GM12873 (cell line): Measurements from ENCODE around the gene MBOAT2.

Experiments used
- TF ChIP-seq, protein P1 (sequence below): IDR thresholded peaks from 2 replicates; pipeline ENCODE4 v1.5.1; 2012; ENCODE audit warnings: low read depth, mild to moderate bottlenecking, moderate library complexity, low read length, control low read depth; ENCODE audit not compliant: insufficient read depth; ENCODE audit errors: missing control alignments

Gene MBOAT2

DNA sequence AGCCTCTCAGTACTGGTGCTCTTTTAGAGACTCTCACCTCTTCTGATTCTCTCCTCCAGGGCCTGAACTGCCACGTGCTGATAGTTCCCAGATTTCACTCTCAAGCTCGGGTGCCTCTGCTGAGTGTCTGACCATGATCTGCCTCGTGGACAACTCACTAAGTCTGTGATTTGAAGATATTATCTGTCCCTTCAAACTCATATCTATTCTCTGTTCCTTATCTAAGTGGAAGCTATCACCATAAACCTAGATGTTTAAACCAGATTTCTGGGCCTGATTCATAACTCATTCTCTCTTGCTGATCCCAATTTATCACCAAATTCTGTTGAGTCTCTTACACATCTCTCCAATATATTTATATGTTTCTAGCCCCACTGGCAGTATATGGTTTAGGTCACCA, 136.1 kb downstream of the MBOAT2 start:
- TF ChIP-seq, protein P1, sequence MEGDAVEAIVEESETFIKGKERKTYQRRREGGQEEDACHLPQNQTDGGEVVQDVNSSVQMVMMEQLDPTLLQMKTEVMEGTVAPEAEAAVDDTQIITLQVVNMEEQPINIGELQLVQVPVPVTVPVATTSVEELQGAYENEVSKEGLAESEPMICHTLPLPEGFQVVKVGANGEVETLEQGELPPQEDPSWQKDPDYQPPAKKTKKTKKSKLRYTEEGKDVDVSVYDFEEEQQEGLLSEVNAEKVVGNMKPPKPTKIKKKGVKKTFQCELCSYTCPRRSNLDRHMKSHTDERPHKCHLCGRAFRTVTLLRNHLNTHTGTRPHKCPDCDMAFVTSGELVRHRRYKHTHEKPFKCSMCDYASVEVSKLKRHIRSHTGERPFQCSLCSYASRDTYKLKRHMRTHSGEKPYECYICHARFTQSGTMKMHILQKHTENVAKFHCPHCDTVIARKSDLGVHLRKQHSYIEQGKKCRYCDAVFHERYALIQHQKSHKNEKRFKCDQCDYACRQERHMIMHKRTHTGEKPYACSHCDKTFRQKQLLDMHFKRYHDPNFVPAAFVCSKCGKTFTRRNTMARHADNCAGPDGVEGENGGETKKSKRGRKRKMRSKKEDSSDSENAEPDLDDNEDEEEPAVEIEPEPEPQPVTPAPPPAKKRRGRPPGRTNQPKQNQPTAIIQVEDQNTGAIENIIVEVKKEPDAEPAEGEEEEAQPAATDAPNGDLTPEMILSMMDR, result no peak

DNA sequence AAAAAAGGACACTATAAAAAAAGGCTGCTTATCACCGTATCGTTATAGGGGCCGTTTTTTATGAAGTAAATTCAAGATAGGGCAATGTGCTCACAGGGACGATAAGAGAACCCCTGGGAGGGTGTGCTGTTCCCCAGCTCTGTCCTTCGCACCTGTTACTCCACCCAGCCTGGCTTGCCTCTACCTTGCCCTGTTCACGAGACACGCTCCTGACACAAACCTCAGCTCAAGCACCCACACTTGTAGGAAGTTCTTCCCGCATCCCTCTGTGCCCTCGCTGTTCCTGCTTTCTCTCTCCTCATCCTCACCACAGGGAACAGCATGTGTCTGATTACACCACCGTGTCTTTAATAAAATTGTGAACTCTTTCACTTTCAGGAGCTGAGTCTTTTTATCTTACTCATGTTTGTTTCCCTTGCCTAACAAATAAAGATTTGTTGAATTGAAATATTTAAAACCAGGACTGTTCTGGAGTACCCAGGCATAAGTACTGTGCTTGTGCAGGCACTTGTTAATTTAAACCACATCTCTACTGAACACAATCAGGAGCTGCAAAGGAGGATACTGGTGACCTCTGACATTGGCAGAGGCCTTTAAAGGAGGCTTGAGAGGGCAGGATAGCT, 140.0 kb downstream of the MBOAT2 start:
- TF ChIP-seq, protein P1, result no peak

DNA sequence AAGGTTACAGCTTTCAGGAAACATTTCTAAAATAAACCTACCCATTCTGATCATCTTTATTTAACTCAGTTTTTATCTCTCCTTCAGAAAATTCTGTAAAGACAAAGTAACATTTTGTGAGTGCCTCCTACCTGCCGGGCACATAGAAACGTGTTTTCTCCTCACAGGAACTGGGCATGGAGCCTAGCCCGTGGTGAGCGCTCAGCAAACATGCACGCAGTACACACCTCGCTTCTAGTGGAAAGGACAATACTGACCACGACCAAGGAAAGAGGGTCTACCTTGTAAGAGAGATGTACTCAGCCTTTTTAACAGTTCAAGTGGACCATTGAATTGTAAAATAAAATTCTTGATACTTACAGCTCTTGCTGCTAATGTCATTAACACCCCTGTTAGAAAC, 141.3 kb downstream of the MBOAT2 start:
- TF ChIP-seq, protein P1, result no peak

DNA sequence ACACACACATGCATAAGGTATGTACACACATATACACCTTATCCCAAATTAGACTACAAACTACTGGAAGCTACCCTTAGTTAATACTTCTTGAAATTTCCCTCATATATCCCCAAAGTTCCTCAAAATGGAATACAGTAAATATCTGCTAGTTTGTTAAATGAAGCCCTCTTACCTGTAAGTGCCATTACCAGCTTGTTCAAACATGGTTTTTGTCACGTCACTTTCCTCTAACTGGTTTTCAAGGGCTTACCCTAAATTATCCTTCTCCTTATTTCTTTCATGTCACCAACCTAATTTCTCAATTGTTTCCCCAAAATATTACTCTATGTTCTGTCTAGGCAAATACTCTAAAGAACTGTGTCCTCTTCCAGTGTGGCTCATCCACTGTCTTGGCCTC, 141.7 kb downstream of the MBOAT2 start:
- TF ChIP-seq, protein P1, result no peak

DNA sequence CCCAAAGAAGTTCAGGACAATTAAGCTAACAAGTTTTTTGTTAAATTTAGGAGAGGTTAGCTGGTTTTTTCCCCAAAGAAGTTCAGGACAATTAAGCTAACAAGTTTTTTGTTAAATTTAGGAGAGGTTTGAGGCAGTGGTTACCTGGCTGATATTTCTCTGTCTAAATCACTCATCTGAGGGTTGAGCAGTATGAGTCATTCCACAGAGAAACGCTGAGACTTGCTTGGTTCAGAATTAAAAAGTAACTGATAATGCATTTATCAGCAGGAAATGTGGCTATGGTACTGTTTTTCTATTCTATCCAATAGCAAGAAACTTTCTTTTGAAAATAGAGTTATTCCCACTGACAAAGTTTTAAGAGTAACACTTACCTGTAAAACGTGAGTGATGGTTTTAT, 143.2 kb downstream of the MBOAT2 start:
- TF ChIP-seq, protein P1, result no peak

DNA sequence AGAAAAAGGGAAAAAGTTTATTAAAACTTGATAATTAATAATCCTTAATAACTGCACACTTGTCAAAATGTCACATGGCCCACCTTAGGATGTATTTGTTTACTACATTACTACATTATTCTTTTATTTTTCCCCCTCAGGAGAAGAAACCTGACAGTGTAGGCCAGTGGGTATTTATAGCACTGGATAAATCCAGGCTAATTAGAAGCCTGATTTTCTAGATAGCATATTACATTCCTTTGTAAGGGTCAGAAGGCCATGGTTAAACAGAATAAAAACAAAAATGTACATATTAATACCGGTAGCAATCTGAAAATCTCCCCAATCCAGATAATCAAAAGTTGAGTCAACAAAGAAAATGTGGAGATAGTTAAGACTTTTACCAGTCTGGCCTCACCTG, 144.6 kb downstream of the MBOAT2 start:
- TF ChIP-seq, protein P1, result no peak

DNA sequence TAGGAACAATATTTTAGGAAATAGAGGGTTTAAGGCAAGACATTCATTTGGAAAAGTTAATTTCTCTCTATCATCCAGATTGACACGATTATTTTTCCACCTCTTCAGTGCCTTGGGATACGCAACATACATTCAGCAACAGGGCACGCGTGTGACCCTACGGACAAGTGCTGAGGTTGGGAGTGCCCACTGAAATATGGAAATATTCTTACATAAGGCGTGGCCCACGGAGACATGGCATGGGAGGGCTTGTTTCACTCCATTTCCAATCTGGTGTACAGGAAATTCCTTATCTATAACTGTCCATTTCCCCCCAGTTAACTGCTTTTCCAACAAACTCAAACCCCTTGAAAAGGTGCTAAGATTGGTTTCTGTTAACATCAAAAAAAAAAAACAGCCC, 145.2 kb downstream of the MBOAT2 start:
- TF ChIP-seq, protein P1, result no peak
